Measurements from ENCODE around the gene PCDH15.

DNA sequence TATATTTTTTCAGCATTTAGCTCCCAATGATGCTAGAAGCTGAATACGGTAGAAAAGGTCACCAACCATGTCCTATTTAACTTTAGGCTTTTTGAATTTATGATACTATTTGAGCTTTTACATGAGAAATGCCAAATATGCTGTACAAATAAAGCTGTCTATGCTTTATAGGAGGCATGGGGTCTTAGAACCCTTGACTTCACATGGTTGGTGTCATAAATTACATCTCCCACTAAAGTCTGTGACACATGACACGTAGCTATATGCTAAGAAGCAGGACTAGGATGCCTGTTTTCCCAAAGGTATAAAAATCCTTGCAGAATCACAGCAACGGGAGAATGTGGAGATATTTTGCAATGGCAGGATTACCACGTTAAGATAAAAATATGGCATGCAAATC is 960.4 kb downstream of the PCDH15 start:
- TF ChIP-seq CTCF (IDR thresholded peaks at IDR 0.05), result no peak
- no peak for TF ChIP-seq POLR2A (IDR thresholded peaks at IDR 0.05)
